Smooth muscle cell (in vitro differentiated cells): ENCODE results near the gene CHST8. TPM values are rescaled to one million over a fixed set of nuclear protein-coding genes. Genes with fewer than 3 reads are reported as not detected.

Experiments used
- DNase-seq: peaks from one replicate; lab custom pipeline; 2025; ENCODE audit not compliant: unreplicated experiment; lab: John Stamatoyannopoulos, UW
- H2AFZ ChIP-seq: fragments of 200-600 bp; sonication (generic); 2 replicates; pipeline ENCODE4 v1.6.0; 2016; ENCODE audit warnings: antibody characterized with exemption, low read depth, mild to moderate bottlenecking
- H3F3A ChIP-seq: fragments of 200-600 bp; sonication (generic); 2 replicates; pipeline ENCODE4 v1.6.0; 2017; ENCODE audit warnings: antibody characterized with exemption, low read depth
- H3K27ac ChIP-seq: fragments of 200-600 bp; sonication (generic); 2 replicates; pipeline ENCODE4 v1.5.1; 2016; ENCODE audit warnings: low read depth, mild to moderate bottlenecking
- H3K27me3 ChIP-seq: fragments of 200-600 bp; sonication (generic); 2 replicates; pipeline ENCODE4 v1.6.1; 2016; ENCODE audit warnings: low read depth, mild to moderate bottlenecking
- H3K36me3 ChIP-seq: fragments of 200-600 bp; sonication (generic); 2 replicates; pipeline ENCODE4 v1.5.1; 2016; ENCODE audit warnings: low read depth
- H3K4me1 ChIP-seq: fragments of 200-600 bp; sonication (generic); 2 replicates; pipeline ENCODE4 v1.5.1; 2016; ENCODE audit warnings: low read depth
- H3K4me2 ChIP-seq: fragments of 200-600 bp; sonication (generic); 2 replicates; pipeline ENCODE4 v1.6.0; 2016; ENCODE audit warnings: mild to moderate bottlenecking
- H3K4me3 ChIP-seq: fragments of 200-600 bp; sonication (generic); 2 replicates; pipeline ENCODE4 v1.5.1; 2016; ENCODE audit warnings: mild to moderate bottlenecking
- H3K79me2 ChIP-seq: fragments of 200-600 bp; sonication (generic); 2 replicates; pipeline ENCODE4 v1.6.0; 2016; ENCODE audit warnings: low read depth, mild to moderate bottlenecking
- H3K9ac ChIP-seq: fragments of 200-600 bp; sonication (generic); 2 replicates; pipeline ENCODE4 v1.6.0; 2016; ENCODE audit warnings: low read depth
- H3K9me3 ChIP-seq: fragments of 200-600 bp; sonication (generic); replicated peaks from 2 replicates; pipeline ENCODE4 v1.5.1; 2016; ENCODE audit warnings: low read depth
- H4K20me1 ChIP-seq: fragments of 200-600 bp; sonication (generic); 2 replicates; pipeline ENCODE4 v1.6.0; 2016; ENCODE audit warnings: low read depth
- CTCF ChIP-seq: fragments of 200-600 bp; sonication (generic); IDR thresholded peaks from 2 replicates; pipeline ENCODE4 v1.5.1; 2017; ENCODE audit warnings: borderline replicate concordance, mild to moderate bottlenecking, antibody characterized with exemption; ENCODE audit not compliant: insufficient read depth, poor library complexity, severe bottlenecking
- whole genome bisulfite sequencing: methylation state at CpG from one replicate; pipeline ENCODE4 v1.1.7; 2016; ENCODE audit warnings: low lambda C conversion rate; 5-methylcytosine and 5-hydroxymethylcytosine counted together
- polyA plus RNA-seq: library from polyadenylated mRNA; unstranded; fragments of >200 nt; fragmentation: Nextera tagmentation; extraction: Ambion mirVana; gene quantifications from 2 replicates; pipeline ENCODE4 v1.2.1, GENCODE V29; 2016
- total RNA-seq: library from RNA; depleted of rRNA; stranded (reverse); fragments of >200 nt; gene quantifications from 2 replicates; pipeline ENCODE4 v1.2.3, GENCODE V29; 2014

CHST8 gene
- total and polyA plus RNA-seq, 2 experiments from 2014 or later = not detected

GRCh38 chr19:33580026-33580644, 41.6 kb upstream of the CHST8 start:
- Histone ChIP-seq H3K4me1 (no peaks in the 10 kb centered on the region), H3K4me3 (no peak overlapping the region), H3K27me3 (no peaks in the 10 kb centered on the region), H3F3A (no peaks in the 10 kb centered on the region), H3K79me2 (no peaks in the 10 kb centered on the region), H3K36me3 (no peaks in the 10 kb centered on the region), H2AFZ (no peak overlapping the region), H3K9me3 (peaks cover under 1% of the 10 kb centered on the region), H3K27ac (no peak overlapping the region), H3K9ac (no peak overlapping the region), H4K20me1 (no peaks in the 10 kb centered on the region), H3K4me2 (no peak overlapping the region)
- WGBS = 84% methylated on average over 10 of the region's 10 CpGs
- DNase-seq = no peak
- TF ChIP-seq CTCF = no peak

- no peaks in the 10 kb centered on the region for H3K27me3 ChIP-seq
- DNase-seq = no peak
- H3K4me2 ChIP-seq = no peak overlapping the region
- no peaks in the 10 kb centered on the region for H3K36me3 ChIP-seq
- H3K9me3 ChIP-seq = no peaks in the 10 kb centered on the region
- 71% methylated on average over 7 of the region's 8 CpGs for WGBS
- no peak overlapping the region for H3K4me3 ChIP-seq
- no peak overlapping the region for H3K27ac ChIP-seq
- no peak overlapping the region for H3K9ac ChIP-seq
- no peaks in the 10 kb centered on the region for H3K4me1 ChIP-seq
- H2AFZ ChIP-seq = no peak overlapping the region
- no peak for TF ChIP-seq CTCF
- H3K79me2 ChIP-seq = no peaks in the 10 kb centered on the region
- H3F3A ChIP-seq = no peaks in the 10 kb centered on the region
- no peaks in the 10 kb centered on the region for H4K20me1 ChIP-seq
Observed at GRCh38 chr19:33580645-33581037, 41.1 kb upstream of the CHST8 start.

GRCh38 chr19:33582914-33583313, 38.8 kb upstream of the CHST8 start:
- Histone ChIP-seq H2AFZ (no peak overlapping the region), H3K4me2 (no peak overlapping the region), H3K27me3 (no peaks in the 10 kb centered on the region), H3F3A (no peaks in the 10 kb centered on the region), H3K9ac (no peak overlapping the region), H3K4me3 (no peak overlapping the region), H3K9me3 (no peaks in the 10 kb centered on the region), H3K79me2 (no peaks in the 10 kb centered on the region), H3K4me1 (no peaks in the 10 kb centered on the region), H3K36me3 (no peaks in the 10 kb centered on the region), H4K20me1 (no peaks in the 10 kb centered on the region), H3K27ac (no peak overlapping the region)
- 64% methylated on average over 4 of the region's 4 CpGs for WGBS
- no peak for TF ChIP-seq CTCF
- DNase-seq = no peak

GRCh38 chr19:33587150-33587549, 34.6 kb upstream of the CHST8 start:
- Histone ChIP-seq H3K4me3 (no peak overlapping the region), H3K36me3 (no peaks in the 10 kb centered on the region), H3K27ac (no peak overlapping the region), H3K4me1 (no peaks in the 10 kb centered on the region), H3K27me3 (no peaks in the 10 kb centered on the region), H3K79me2 (no peaks in the 10 kb centered on the region), H3K9me3 (peaks cover 3% of the 10 kb centered on the region), H2AFZ (no peak overlapping the region), H3F3A (no peaks in the 10 kb centered on the region), H3K9ac (no peak overlapping the region), H4K20me1 (no peaks in the 10 kb centered on the region), H3K4me2 (no peak overlapping the region)
- no peak for DNase-seq
- no peak for TF ChIP-seq CTCF
- WGBS = 81% methylated on average over 2 of the region's 2 CpGs
